ENCODE measurements around the gene SQSTM1. TPM values are rescaled to one million over a fixed set of nuclear protein-coding genes. Genes with fewer than 3 reads are reported as not detected.
A peak's percentile ranks its signal among the peaks of the same experiment; 100 is the strongest.

The SQSTM1 gene
- total and polyA plus RNA-seq, 12 donors: 131 to 466 (median 387) TPM

DNA sequence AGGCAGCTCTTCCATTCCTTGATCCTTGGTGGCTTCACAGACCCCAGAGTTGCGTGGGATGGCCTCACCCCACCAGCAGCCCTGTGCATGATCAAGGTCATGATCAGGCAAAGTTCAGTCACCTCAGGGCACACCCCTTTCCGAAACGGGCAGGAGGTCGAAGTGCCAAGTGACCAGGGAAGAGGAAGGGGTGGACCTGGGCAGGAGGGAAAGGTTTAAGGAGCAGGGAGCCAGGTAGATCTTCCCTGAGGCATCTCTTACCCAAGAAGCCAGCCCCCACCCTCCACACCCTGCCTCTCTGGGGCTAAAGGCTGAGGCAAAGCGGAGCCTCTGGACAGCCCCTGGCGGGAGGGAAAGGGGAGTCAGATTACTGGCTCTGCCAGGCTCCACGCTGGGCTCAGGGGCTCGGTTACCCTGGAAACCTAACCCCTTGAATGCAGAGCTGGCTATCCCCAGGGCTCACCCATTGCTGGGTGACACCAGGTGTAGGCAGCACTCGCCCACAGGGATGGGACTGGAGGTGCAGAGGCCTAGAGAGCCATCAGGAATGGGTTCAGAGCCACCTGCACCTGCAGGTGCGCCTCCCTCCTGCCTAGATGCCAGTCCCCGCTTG, 17.6 kb upstream of the SQSTM1 start:
- ATAC-seq (no peak), DNase-seq (no peak)
- TF ChIP-seq CTCF (IDR thresholded peaks at IDR 0.05): no peak
- Histone ChIP-seq H3K4me1 (peaks cover 15 to 55% (median 46%) of the 10 kb centered on the region in 9 donors), H3K27me3 (no peaks in the 10 kb centered on the region), H3K9me3 (no peaks in the 10 kb centered on the region), H3K27ac (peak overlapping the region in 1 of 10 donors; percentile 47), H3K36me3 (peaks cover 0 to 47% (median 31%) of the 10 kb centered on the region in 9 donors), H3K4me3 (no peak overlapping the region)
- intact Hi-C loops (cut with DNase I): loop anchor here in 2 of 10 donors (5.0 kb wide), 1 partner anchor 104 kb away; the partner anchor contains the start of gene TBC1D9B (in 2 of the 2)
- WGBS, 2 donors: 79 to 83% methylated on average over 11 of the region's 11 CpGs

DNA sequence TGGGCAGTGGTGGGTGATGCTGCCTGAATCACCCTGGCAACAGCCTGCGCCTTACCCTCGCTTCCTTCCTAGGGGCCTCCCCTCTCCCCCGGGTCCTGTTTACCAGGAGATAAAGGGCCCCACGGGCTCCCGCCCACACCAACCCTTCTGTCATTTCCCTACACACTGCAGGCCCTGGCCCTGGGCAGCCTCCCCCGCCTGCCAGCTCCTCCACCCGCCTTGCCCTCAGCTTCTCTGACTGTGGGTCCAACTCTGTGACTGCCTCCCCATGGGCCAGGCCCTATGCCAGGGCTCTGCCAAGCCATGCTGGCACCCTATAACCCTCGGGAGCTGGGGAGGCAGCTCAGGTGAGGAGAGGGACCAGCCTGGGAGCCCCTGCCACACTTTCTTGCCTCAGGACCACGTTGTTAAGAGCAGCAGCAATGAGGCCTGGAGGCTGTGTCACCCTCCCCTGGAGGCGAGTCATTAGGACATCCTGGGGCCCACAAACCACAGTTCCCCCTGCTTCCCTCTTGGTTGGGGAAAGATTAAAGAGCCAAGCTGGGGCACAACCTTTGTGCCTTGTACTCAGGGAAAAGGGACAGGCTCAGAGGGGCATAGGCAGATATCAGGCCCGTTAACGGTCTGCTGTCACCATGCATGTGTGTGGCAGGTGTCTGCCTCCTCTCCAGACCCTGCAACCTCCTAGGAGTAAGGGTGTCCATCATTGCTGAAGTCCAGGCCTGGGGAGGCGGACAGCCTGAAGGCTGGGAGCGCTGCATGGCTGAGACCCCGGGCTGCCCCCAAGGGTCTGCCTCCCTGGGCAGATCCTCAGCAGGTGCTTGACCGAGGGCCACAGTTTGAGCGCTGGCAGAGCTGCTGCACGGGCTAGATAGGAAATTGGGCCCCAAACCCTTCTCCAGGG, 16.8 kb upstream of the SQSTM1 start:
- 63 to 67% methylated on average over 18 of the region's 18 CpGs for WGBS, 2 donors
- H3K9me3 ChIP-seq: no peaks in the 10 kb centered on the region
- H3K27ac ChIP-seq: peak overlapping the region in 1 of 10 donors; percentile 47
- H3K4me3 ChIP-seq: no peak overlapping the region
- H3K4me1 ChIP-seq: peaks cover 15 to 55% (median 46%) of the 10 kb centered on the region in 9 donors
- no peaks in the 10 kb centered on the region for H3K27me3 ChIP-seq
- ATAC-seq: no peak
- peaks cover 0 to 38% (median 22%) of the 10 kb centered on the region in 9 donors for H3K36me3 ChIP-seq
- no peak for DNase-seq
- intact Hi-C loops (cut with DNase I): loop anchor here in 2 of 10 donors (5.0 kb wide), 1 partner anchor 103 kb away; the partner anchor contains the start of gene TBC1D9B (in 2 of the 2)
- TF ChIP-seq CTCF (IDR thresholded peaks at IDR 0.05): no peak

- peak overlapping the region in 2 of 10 donors; percentile 92 to 98 for H3K4me3 ChIP-seq
- 82 to 95% methylated on average over 8 of the region's 8 CpGs for WGBS, 2 donors
- no peaks in the 10 kb centered on the region for H3K27me3 ChIP-seq
- DNase-seq: no peak
- H3K9me3 ChIP-seq: no peaks in the 10 kb centered on the region
- peak overlapping the region in 5 of 10 donors; percentile 47 to 98 (median 96) for H3K27ac ChIP-seq
- no peak for ATAC-seq
- intact Hi-C loops (cut with DNase I): loop anchor here in 2 of 10 donors (5.0 kb wide), 1 partner anchor 103 kb away; the partner anchor contains the start of gene TBC1D9B (in 2 of the 2)
- H3K4me1 ChIP-seq: peaks cover 15 to 55% (median 46%) of the 10 kb centered on the region in 9 donors
- no peak for TF ChIP-seq CTCF (IDR thresholded peaks at IDR 0.05)
- H3K36me3 ChIP-seq: peaks cover 0 to 32% (median 16%) of the 10 kb centered on the region in 9 donors
These were observed 16.2 kb upstream of the SQSTM1 start for GRCh38 chr5:179804555-179804947.

DNA sequence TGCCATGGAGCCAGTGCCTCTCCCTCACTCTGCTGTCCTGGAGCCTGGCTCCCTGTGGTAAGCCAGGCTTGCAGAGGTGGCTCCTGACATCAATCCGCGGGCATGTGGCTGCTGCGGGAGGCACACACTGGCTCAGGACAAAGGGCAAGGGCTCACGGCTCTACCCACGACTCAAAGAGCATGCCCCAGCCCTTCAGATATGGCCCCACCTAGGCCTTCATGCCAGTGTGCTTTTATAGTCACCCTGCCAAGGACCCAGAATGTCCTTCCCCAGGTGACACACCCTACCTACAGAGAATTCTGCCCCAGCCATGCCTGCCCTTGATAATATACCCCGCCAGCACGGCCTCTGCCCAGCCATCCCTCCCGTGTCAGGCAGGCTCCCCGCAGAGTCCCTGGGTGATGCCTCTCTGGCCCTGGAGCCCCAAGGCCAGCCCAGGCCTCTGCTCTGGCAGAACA, 15.6 kb upstream of the SQSTM1 start:
- peak overlapping the region; percentile 51 to 99 (median 96) for H3K27ac ChIP-seq
- peak in 6 of 8 donors; percentile 0 to 16 (median 2) for ATAC-seq

More for the DNA sequence above, 15.6 kb upstream of the SQSTM1 start:
- no peak for TF ChIP-seq CTCF (IDR thresholded peaks at IDR 0.05)
- Histone ChIP-seq H3K4me3 (peak overlapping the region; percentile 74 to 99 (median 96)), H3K27me3 (no peaks in the 10 kb centered on the region), H3K4me1 (peaks cover 15 to 55% (median 46%) of the 10 kb centered on the region in 9 donors), H3K9me3 (no peaks in the 10 kb centered on the region), H3K36me3 (peaks cover 0 to 26% (median 10%) of the 10 kb centered on the region in 9 donors)
- DNase-seq: no peak
- intact Hi-C loops (cut with DNase I): loop anchor here in 1 of 10 donors (5.0 kb wide), 1 partner anchor 102 kb away; the partner anchor contains the start of gene TBC1D9B
- WGBS, 2 donors: 58% methylated on average over 9 of the region's 9 CpGs
